PFSK-1 (cell line): Measurements from ENCODE around the gene PCDHA8.
"Not testable (repeated sequence)": the region's sequence is repeated elsewhere in the genome, so short reads cannot be mapped to it uniquely, and the experiment has no call there.

Experiments
- POLR2AphosphoS5 ChIP-seq: IDR thresholded peaks from 2 replicates; pipeline ENCODE4 v1.6.1; 2012; ENCODE audit warnings: low read depth, mild to moderate bottlenecking, control low read depth, low read length, moderate library complexity
- SIN3A ChIP-seq: IDR thresholded peaks from 2 replicates; pipeline ENCODE4 v1.6.1; 2012; ENCODE audit warnings: mild to moderate bottlenecking, low read length, moderate library complexity, borderline replicate concordance; ENCODE audit not compliant: insufficient read depth
- TAF1 ChIP-seq: IDR thresholded peaks from 2 replicates; pipeline ENCODE4 v1.6.1; 2012; ENCODE audit warnings: low read length, control low read depth, borderline replicate concordance; ENCODE audit not compliant: insufficient read depth
- TF ChIP-seq, protein P1 (sequence below), 2 experiments: IDR thresholded peaks; 2 replicates each; pipeline versions ENCODE4 v1.6.1 to v1.8.0; 2011 to 2012; ENCODE audit warnings: low read depth in 2 of 2, low read length in 2 of 2, control low read depth in 1 of 2, inconsistent platforms in 1 of 2, mild to moderate bottlenecking in 1 of 2, moderate library complexity in 1 of 2; ENCODE audit not compliant: insufficient read depth in 1 of 2

DNA sequence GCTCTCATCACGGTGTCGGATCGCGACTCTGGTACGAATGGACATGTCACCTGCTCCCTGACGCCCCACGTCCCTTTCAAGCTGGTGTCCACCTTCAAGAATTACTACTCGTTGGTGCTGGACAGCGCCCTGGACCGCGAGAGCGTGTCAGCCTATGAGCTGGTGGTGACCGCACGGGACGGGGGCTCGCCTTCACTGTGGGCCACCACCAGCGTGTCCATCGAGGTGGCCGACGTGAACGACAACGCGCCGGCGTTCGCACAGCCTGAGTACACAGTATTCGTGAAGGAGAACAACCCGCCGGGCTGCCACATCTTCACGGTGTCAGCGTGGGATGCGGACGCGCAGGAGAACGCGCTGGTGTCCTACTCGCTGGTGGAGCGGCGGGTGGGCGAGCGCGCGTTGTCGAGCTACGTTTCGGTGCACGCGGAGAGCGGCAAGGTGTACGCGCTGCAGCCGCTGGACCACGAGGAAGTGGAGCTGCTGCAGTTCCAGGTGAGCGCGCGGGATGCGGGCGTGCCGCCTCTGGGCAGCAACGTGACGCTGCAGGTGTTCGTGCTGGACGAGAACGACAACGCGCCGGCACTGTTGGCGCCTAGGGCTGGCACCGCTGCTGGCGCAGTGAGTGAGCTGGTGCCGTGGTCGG is 44.8 kb upstream of the PCDHA8 start:
- not testable (repeated sequence) for TF ChIP-seq SIN3A, TAF1, POLR2AphosphoS5
- TF ChIP-seq, protein P1, sequence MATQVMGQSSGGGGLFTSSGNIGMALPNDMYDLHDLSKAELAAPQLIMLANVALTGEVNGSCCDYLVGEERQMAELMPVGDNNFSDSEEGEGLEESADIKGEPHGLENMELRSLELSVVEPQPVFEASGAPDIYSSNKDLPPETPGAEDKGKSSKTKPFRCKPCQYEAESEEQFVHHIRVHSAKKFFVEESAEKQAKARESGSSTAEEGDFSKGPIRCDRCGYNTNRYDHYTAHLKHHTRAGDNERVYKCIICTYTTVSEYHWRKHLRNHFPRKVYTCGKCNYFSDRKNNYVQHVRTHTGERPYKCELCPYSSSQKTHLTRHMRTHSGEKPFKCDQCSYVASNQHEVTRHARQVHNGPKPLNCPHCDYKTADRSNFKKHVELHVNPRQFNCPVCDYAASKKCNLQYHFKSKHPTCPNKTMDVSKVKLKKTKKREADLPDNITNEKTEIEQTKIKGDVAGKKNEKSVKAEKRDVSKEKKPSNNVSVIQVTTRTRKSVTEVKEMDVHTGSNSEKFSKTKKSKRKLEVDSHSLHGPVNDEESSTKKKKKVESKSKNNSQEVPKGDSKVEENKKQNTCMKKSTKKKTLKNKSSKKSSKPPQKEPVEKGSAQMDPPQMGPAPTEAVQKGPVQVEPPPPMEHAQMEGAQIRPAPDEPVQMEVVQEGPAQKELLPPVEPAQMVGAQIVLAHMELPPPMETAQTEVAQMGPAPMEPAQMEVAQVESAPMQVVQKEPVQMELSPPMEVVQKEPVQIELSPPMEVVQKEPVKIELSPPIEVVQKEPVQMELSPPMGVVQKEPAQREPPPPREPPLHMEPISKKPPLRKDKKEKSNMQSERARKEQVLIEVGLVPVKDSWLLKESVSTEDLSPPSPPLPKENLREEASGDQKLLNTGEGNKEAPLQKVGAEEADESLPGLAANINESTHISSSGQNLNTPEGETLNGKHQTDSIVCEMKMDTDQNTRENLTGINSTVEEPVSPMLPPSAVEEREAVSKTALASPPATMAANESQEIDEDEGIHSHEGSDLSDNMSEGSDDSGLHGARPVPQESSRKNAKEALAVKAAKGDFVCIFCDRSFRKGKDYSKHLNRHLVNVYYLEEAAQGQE (IDR thresholded peaks at IDR 0.05; ENCODE audit: insufficient read depth in 1 of 2, low read depth in 2 of 2, low read length in 2 of 2) = peak in 1 of 2 experiments; percentile 48; a peak in 1 of 4 replicates
